Mesenchymal stem cell (in vitro differentiated cells and primary cell): ENCODE results near the gene UTP4. TPM values are rescaled to one million over a fixed set of nuclear protein-coding genes. Genes with fewer than 3 reads are reported as not detected.

ENCODE experiments used
- DNase-seq: peaks from one replicate; pipeline ENCODE4 v3.0.0-alpha.2; 2013
- H2AFZ ChIP-seq: one replicate; pipeline ENCODE4 v1.6.1; 2013; ENCODE audit warnings: low read depth, mild to moderate bottlenecking, control low read depth, inconsistent platforms, low read length, moderate library complexity
- H2AK5ac ChIP-seq: 2 replicates; pipeline ENCODE4 v1.6.1; 2013; ENCODE audit warnings: low read length, moderate library complexity, mild to moderate bottlenecking, inconsistent platforms; ENCODE audit not compliant: severe bottlenecking
- H2BK120ac ChIP-seq: one replicate; pipeline ENCODE4 v1.6.1; 2013; ENCODE audit warnings: low read depth, mild to moderate bottlenecking, inconsistent platforms, low read length, moderate library complexity
- H2BK12ac ChIP-seq, 2 experiments: one replicate each; pipeline ENCODE4 v1.6.1; 2013; ENCODE audit warnings: inconsistent platforms in 2 of 2, low read length in 2 of 2, mild to moderate bottlenecking in 2 of 2, moderate library complexity in 2 of 2, control low read depth in 1 of 2
- H2BK15ac ChIP-seq: one replicate; pipeline ENCODE4 v1.6.1; 2013; ENCODE audit warnings: mild to moderate bottlenecking, low read depth, inconsistent platforms; ENCODE audit not compliant: poor library complexity, severe bottlenecking
- H2BK5ac ChIP-seq: 2 replicates; pipeline ENCODE4 v1.6.1; 2013; ENCODE audit warnings: low read depth, mild to moderate bottlenecking, low read length, control low read depth, inconsistent platforms; ENCODE audit not compliant: poor library complexity, severe bottlenecking
- H3K14ac ChIP-seq, 2 experiments: one replicate each; pipeline ENCODE4 v1.6.1; 2013; ENCODE audit warnings: inconsistent platforms in 2 of 2, low read length in 2 of 2, control low read depth in 1 of 2, mild to moderate bottlenecking in 1 of 2, moderate library complexity in 1 of 2
- H3K18ac ChIP-seq, 2 experiments: one replicate each; pipeline ENCODE4 v1.6.1; 2013; ENCODE audit warnings: inconsistent platforms in 2 of 2, low read length in 2 of 2, control low read depth in 1 of 2, low read depth in 1 of 2, mild to moderate bottlenecking in 1 of 2
- H3K23ac ChIP-seq, 2 experiments: one replicate each; pipeline ENCODE4 v1.6.1; 2013; ENCODE audit warnings: inconsistent platforms in 2 of 2, low read length in 2 of 2, mild to moderate bottlenecking in 2 of 2, moderate library complexity in 2 of 2, control low read depth in 1 of 2
- H3K27ac ChIP-seq: 2 replicates; pipeline ENCODE4 v1.5.1; 2013; ENCODE audit warnings: mild to moderate bottlenecking, moderate library complexity, low read length, control low read depth, inconsistent platforms; ENCODE audit not compliant: poor library complexity, severe bottlenecking
- H3K27me3 ChIP-seq, 2 experiments: 2 replicates each; pipeline versions ENCODE4 v1.6.1 to v1.7.0; 2013; ENCODE audit warnings: low read length in 2 of 2, mild to moderate bottlenecking in 2 of 2, moderate library complexity in 2 of 2, control low read depth in 1 of 2, inconsistent platforms in 1 of 2; ENCODE audit not compliant: control insufficient read depth in 1 of 2, insufficient read depth in 1 of 2
- H3K36me3 ChIP-seq, 2 experiments: 2 replicates each; pipeline versions ENCODE4 v1.6.1 to v1.7.0; 2013; ENCODE audit warnings: low read length in 2 of 2, control low read depth in 1 of 2, inconsistent platforms in 1 of 2, low read depth in 1 of 2, mild to moderate bottlenecking in 1 of 2; ENCODE audit not compliant: insufficient read depth in 2 of 2, control insufficient read depth in 1 of 2
- H3K4ac ChIP-seq, 2 experiments: one replicate each; pipeline ENCODE4 v1.6.1; 2013; ENCODE audit warnings: inconsistent platforms in 2 of 2, low read length in 2 of 2, mild to moderate bottlenecking in 2 of 2, moderate library complexity in 2 of 2, control low read depth in 1 of 2, low read depth in 1 of 2
- H3K4me1 ChIP-seq: 2 replicates; pipeline ENCODE4 v1.6.1; 2013; ENCODE audit warnings: low read depth, low read length, control low read depth; ENCODE audit not compliant: control insufficient read depth, insufficient read depth
- H3K4me2 ChIP-seq: 2 replicates; pipeline ENCODE4 v1.6.1; 2013; ENCODE audit warnings: low read length, mild to moderate bottlenecking, inconsistent platforms; ENCODE audit not compliant: poor library complexity, severe bottlenecking
- H3K4me3 ChIP-seq, 2 experiments: 2 replicates each; pipeline versions ENCODE4 v1.5.1 to v1.7.0; 2013; ENCODE audit warnings: low read length in 2 of 2, mild to moderate bottlenecking in 2 of 2, control low read depth in 1 of 2, low read depth in 1 of 2; ENCODE audit not compliant: insufficient read depth in 1 of 2
- H3K79me1 ChIP-seq: replicated peaks from 2 replicates; pipeline ENCODE4 v1.6.1; 2013; ENCODE audit warnings: mild to moderate bottlenecking, control low read depth, low read length, inconsistent platforms; ENCODE audit not compliant: poor library complexity, severe bottlenecking
- H3K9ac ChIP-seq: 2 replicates; pipeline ENCODE4 v1.7.0; 2013; ENCODE audit warnings: mild to moderate bottlenecking, low read length, moderate library complexity
- H3K9me3 ChIP-seq: 2 replicates; pipeline ENCODE4 v1.7.0; 2013; ENCODE audit warnings: mild to moderate bottlenecking, low read length; ENCODE audit not compliant: control insufficient read depth
- H4K8ac ChIP-seq: one replicate; pipeline ENCODE4 v1.6.1; 2013; ENCODE audit warnings: inconsistent platforms, mild to moderate bottlenecking, low read length, moderate library complexity
- H4K91ac ChIP-seq: one replicate; pipeline ENCODE4 v1.6.1; 2013; ENCODE audit warnings: mild to moderate bottlenecking, low read length, inconsistent platforms
- WGBS: methylation state at CpG from one replicate; pipeline ENCODE4 v1.1.7; 2013; ENCODE audit warnings: mixed read lengths; 5-methylcytosine and 5-hydroxymethylcytosine counted together
- small RNA-seq: library from polyadenylated mRNA; stranded (forward); fragments of <200 nt; extraction: miRNeasy Mini kit (QIAGEN cat#:217004); gene quantifications from one replicate; pipeline ENCODE3, GENCODE V24; 2013; ENCODE audit warnings: low read depth

The UTP4 gene

GRCh38 chr16:69204172-69204571 is 71.7 kb downstream of the UTP4 start:
- no peak for DNase-seq
- H3K4ac ChIP-seq = no peak overlapping the region
- no peak overlapping the region for H2BK15ac ChIP-seq
- H4K8ac ChIP-seq = no peak overlapping the region
- no peaks in the 10 kb centered on the region for H3K27me3 ChIP-seq
- peaks cover 11% of the 10 kb centered on the region for H3K79me1 ChIP-seq
- H2BK5ac ChIP-seq = peak overlapping the region; percentile 24
- H3K4me1 ChIP-seq = peaks cover 5% of the 10 kb centered on the region
- no peak overlapping the region for H3K14ac ChIP-seq
- H3K9ac ChIP-seq = peak overlapping the region; percentile 15
- H3K4me3 ChIP-seq = no peak overlapping the region
- no peaks in the 10 kb centered on the region for H3K36me3 ChIP-seq
- H3K27ac ChIP-seq = peak overlapping the region; percentile 54
- no peak overlapping the region for H3K4me2 ChIP-seq
- no peak overlapping the region for H2BK12ac ChIP-seq
- no peak overlapping the region for H3K23ac ChIP-seq
- H4K91ac ChIP-seq = no peak overlapping the region
- no peak overlapping the region for H2BK120ac ChIP-seq
- no peak overlapping the region for H2AFZ ChIP-seq
- H3K9me3 ChIP-seq = no peaks in the 10 kb centered on the region
- no peak overlapping the region for H3K18ac ChIP-seq
- H2AK5ac ChIP-seq = no peak overlapping the region

- H4K8ac ChIP-seq = no peak overlapping the region
- H2BK15ac ChIP-seq = no peak overlapping the region
- H2AK5ac ChIP-seq = no peak overlapping the region
- peaks cover 14% of the 10 kb centered on the region for H3K79me1 ChIP-seq
- no peak overlapping the region for H3K4me3 ChIP-seq
- H3K36me3 ChIP-seq = peaks cover 4 to 7% of the 10 kb centered on the region in 2 experiments
- H2BK5ac ChIP-seq = no peak overlapping the region
- no peak for DNase-seq
- no peak overlapping the region for H3K9ac ChIP-seq
- WGBS = no CpG with 5 or more reads among the region's 4 CpGs
- no peak overlapping the region for H4K91ac ChIP-seq
- H2BK120ac ChIP-seq = no peak overlapping the region
- H3K27me3 ChIP-seq = no peaks in the 10 kb centered on the region
- peaks cover 1% of the 10 kb centered on the region for H3K4me1 ChIP-seq
- H3K4ac ChIP-seq = no peak overlapping the region
- no peak overlapping the region for H2AFZ ChIP-seq
- no peak overlapping the region for H3K4me2 ChIP-seq
- H3K27ac ChIP-seq = no peak overlapping the region
- H3K14ac ChIP-seq = no peak overlapping the region
- H3K23ac ChIP-seq = no peak overlapping the region
- no peaks in the 10 kb centered on the region for H3K9me3 ChIP-seq
- H3K18ac ChIP-seq = no peak overlapping the region
- H2BK12ac ChIP-seq = no peak overlapping the region
Measured at GRCh38 chr16:69209735-69210134, 77.3 kb downstream of the UTP4 start.

- H3K9me3 ChIP-seq = no peaks in the 10 kb centered on the region
- H2BK12ac ChIP-seq = no peak overlapping the region
- H3K36me3 ChIP-seq = peaks cover 0 to 4% of the 10 kb centered on the region in 2 experiments
- H3K18ac ChIP-seq = peak overlapping the region in 1 of 2 experiments; percentile 11
- no peak overlapping the region for H4K91ac ChIP-seq
- H3K9ac ChIP-seq = peak overlapping the region; percentile 54
- H2AK5ac ChIP-seq = peak overlapping the region; percentile 77
- H2BK120ac ChIP-seq = no peak overlapping the region
- H3K27me3 ChIP-seq = no peaks in the 10 kb centered on the region
- peaks cover 12% of the 10 kb centered on the region for H3K79me1 ChIP-seq
- no peak overlapping the region for H2BK5ac ChIP-seq
- H3K23ac ChIP-seq = no peak overlapping the region
- peaks cover 7% of the 10 kb centered on the region for H3K4me1 ChIP-seq
- no peak overlapping the region for H2BK15ac ChIP-seq
- H4K8ac ChIP-seq = no peak overlapping the region
- peak; percentile 72 for DNase-seq
- no peak overlapping the region for H3K4ac ChIP-seq
- WGBS = 0% methylated on average over 1 of the region's 1 CpG
- H3K4me3 ChIP-seq = peak overlapping the region in 1 of 2 experiments; percentile 21
- peak overlapping the region; percentile 54 for H3K27ac ChIP-seq
- no peak overlapping the region for H3K14ac ChIP-seq
- no peak overlapping the region for H2AFZ ChIP-seq
- H3K4me2 ChIP-seq = peak overlapping the region; percentile 65
Measured at GRCh38 chr16:69217433-69217832, 85.0 kb downstream of the UTP4 start.

Small RNAs within 50 kb of the gene (small RNA-seq; reads per million reads assigned to genes)
- gene RF00019 (not detected), gene RNU6-22P (not detected)
